ENCODE measurements around the gene SLC6A6. TPM values are rescaled to one million over a fixed set of nuclear protein-coding genes. Genes with fewer than 3 reads are reported as not detected.

SLC6A6 gene
- total RNA-seq, 4 donors from 2014 or later, result 4.4 to 10.5 (median 7.7) TPM

- Histone ChIP-seq H3K27ac (no peak overlapping the region), H3K27me3 (no peaks in the 10 kb centered on the region), H3K4me3 (no peak overlapping the region), H3K9me3 (no peaks in the 10 kb centered on the region), H3K4me1 (peaks cover 0 to under 1% (median 0%) of the 10 kb centered on the region in 4 donors), H3K36me3 (no peaks in the 10 kb centered on the region)
- no peak for DNase-seq
- WGBS, 2 donors (ENCODE audit: low coverage in 1 of 2), result 94% methylated on average over 3 of the region's 3 CpGs; no CpG with 5 or more reads in 1 of the 2 donors
- TF ChIP-seq CTCF (IDR thresholded peaks at IDR 0.05), result no peak
- TF ChIP-seq EP300 (IDR thresholded peaks at IDR 0.05; ENCODE audit: low read depth), result no peak
- no peak for TF ChIP-seq POLR2AphosphoS5 (IDR thresholded peaks at IDR 0.05)
- TF ChIP-seq POLR2A (IDR thresholded peaks at IDR 0.05), result no peak
- in situ Hi-C loops (cut with MboI; ENCODE audit: low pct_ligation_motif_present in 1 of 4, low pct_unique_long_range_greater_than_20kb in 1 of 4, low sequenced_read_pairs in 3 of 4), result no loop called here
- intact Hi-C loops (cut with DNase I; ENCODE audit: low total_unique reads), result no loop called here
These were observed 39.0 kb upstream of the SLC6A6 start for GRCh38 chr3:14363379-14363778.

GRCh38 chr3:14363991-14364390 is 38.4 kb upstream of the SLC6A6 start:
- DNase-seq, result no peak
- in situ Hi-C loops (cut with MboI; ENCODE audit: low pct_ligation_motif_present in 1 of 4, low pct_unique_long_range_greater_than_20kb in 1 of 4, low sequenced_read_pairs in 3 of 4) (no loop called here), intact Hi-C loops (cut with DNase I; ENCODE audit: low total_unique reads) (no loop called here)
- H3K27ac ChIP-seq, result no peak overlapping the region
- no peaks in the 10 kb centered on the region for H3K4me1 ChIP-seq
- no peak overlapping the region for H3K4me3 ChIP-seq
- TF ChIP-seq POLR2A (IDR thresholded peaks at IDR 0.05) (no peak), CTCF (IDR thresholded peaks at IDR 0.05) (no peak), POLR2AphosphoS5 (IDR thresholded peaks at IDR 0.05) (no peak), EP300 (IDR thresholded peaks at IDR 0.05; ENCODE audit: low read depth) (no peak)
- 20 to 61% methylated on average over 1 to 5 of the region's 5 CpGs for WGBS, 2 donors (ENCODE audit: low coverage in 1 of 2)
- no peaks in the 10 kb centered on the region for H3K36me3 ChIP-seq
- no peaks in the 10 kb centered on the region for H3K27me3 ChIP-seq
- H3K9me3 ChIP-seq, result no peaks in the 10 kb centered on the region

GRCh38 chr3:14364580-14365292 is 37.7 kb upstream of the SLC6A6 start:
- WGBS, 2 donors (ENCODE audit: low coverage in 1 of 2), result 80 to 84% methylated on average over 1 to 8 of the region's 8 CpGs

GRCh38 chr3:14366248-14366647 is 36.2 kb upstream of the SLC6A6 start:
- no peak for TF ChIP-seq EP300 (IDR thresholded peaks at IDR 0.05; ENCODE audit: low read depth)
- no peak for TF ChIP-seq POLR2AphosphoS5 (IDR thresholded peaks at IDR 0.05)
- TF ChIP-seq POLR2A (IDR thresholded peaks at IDR 0.05), result no peak
- TF ChIP-seq CTCF (IDR thresholded peaks at IDR 0.05), result no peak
- Histone ChIP-seq H3K27me3 (no peaks in the 10 kb centered on the region), H3K4me3 (no peak overlapping the region), H3K4me1 (peaks cover 0 to 14% (median 5%) of the 10 kb centered on the region in 4 donors), H3K27ac (no peak overlapping the region), H3K9me3 (no peaks in the 10 kb centered on the region), H3K36me3 (no peaks in the 10 kb centered on the region)
- DNase-seq, result no peak
- in situ Hi-C loops (cut with MboI; ENCODE audit: low pct_ligation_motif_present in 1 of 4, low pct_unique_long_range_greater_than_20kb in 1 of 4, low sequenced_read_pairs in 3 of 4) (no loop called here), intact Hi-C loops (cut with DNase I; ENCODE audit: low total_unique reads) (no loop called here)
- 87% methylated on average over 8 of the region's 8 CpGs; no CpG with 5 or more reads in 1 of the 2 donors for WGBS, 2 donors (ENCODE audit: low coverage in 1 of 2)

More at GRCh38 chr3:14364580-14365292, 37.7 kb upstream of the SLC6A6 start:
- H3K4me3 ChIP-seq, result no peak overlapping the region
- in situ Hi-C loops (cut with MboI; ENCODE audit: low pct_ligation_motif_present in 1 of 4, low pct_unique_long_range_greater_than_20kb in 1 of 4, low sequenced_read_pairs in 3 of 4) (no loop called here), intact Hi-C loops (cut with DNase I; ENCODE audit: low total_unique reads) (no loop called here)
- no peak overlapping the region for H3K27ac ChIP-seq
- DNase-seq, result no peak
- H3K4me1 ChIP-seq, result peaks cover 0 to 5% (median 2%) of the 10 kb centered on the region in 4 donors
- H3K9me3 ChIP-seq, result no peaks in the 10 kb centered on the region
- no peaks in the 10 kb centered on the region for H3K27me3 ChIP-seq
- H3K36me3 ChIP-seq, result no peaks in the 10 kb centered on the region
- TF ChIP-seq EP300 (IDR thresholded peaks at IDR 0.05; ENCODE audit: low read depth) (no peak), CTCF (IDR thresholded peaks at IDR 0.05) (no peak), POLR2AphosphoS5 (IDR thresholded peaks at IDR 0.05) (no peak), POLR2A (IDR thresholded peaks at IDR 0.05) (no peak)
